Central memory CD8-positive, alpha-beta T cell (primary cell): ENCODE results near the gene SFMBT1.

ENCODE experiments used
- ATAC-seq: fragments of 150-1000 bp; cut with Tn5 transposase; replicated peaks from 2 replicates; pipeline ENCODE4 v1.10.0; 2022; ENCODE audit warnings: mild to moderate bottlenecking, moderate FRiP score, moderate number of reproducible peaks; ENCODE audit not compliant: poor library complexity, severe bottlenecking; ENCODE audit errors: extremely low read depth
- DNase-seq, 2 donors: peaks; one replicate each; pipeline ENCODE4 v3.0.0; 2021; ENCODE audit warnings: low spot score in 2 of 2
- H3K27ac Mint-ChIP-seq: one replicate; pipeline ENCODE4 v1.8.0; 2022; ENCODE audit warnings: low read depth, mild to moderate bottlenecking, moderate library complexity, mixed read lengths
- H3K27me3 Mint-ChIP-seq: one replicate; pipeline ENCODE4 v1.8.0; 2022; ENCODE audit warnings: mixed read lengths
- H3K36me3 Mint-ChIP-seq: one replicate; pipeline ENCODE4 v1.8.0; 2022; ENCODE audit warnings: mild to moderate bottlenecking, moderate library complexity, mixed read lengths; ENCODE audit not compliant: insufficient read depth
- H3K4me1 Mint-ChIP-seq: one replicate; pipeline ENCODE4 v1.8.0; 2022; ENCODE audit warnings: mixed read lengths
- H3K4me3 Mint-ChIP-seq: one replicate; pipeline ENCODE4 v1.8.0; 2022; ENCODE audit warnings: mild to moderate bottlenecking, moderate library complexity, mixed read lengths
- H3K9me3 Mint-ChIP-seq: one replicate; pipeline ENCODE4 v1.8.0; 2022; ENCODE audit warnings: mixed read lengths

Gene SFMBT1

GRCh38 chr3:52939600-52939999 lies 106.3 kb downstream of the SFMBT1 start:
- Mint-ChIP-seq H3K4me1 (peaks cover 4% of the 10 kb centered on the region), H3K9me3 (no peaks in the 10 kb centered on the region), H3K4me3 (no peak overlapping the region), H3K27ac (no peak overlapping the region), H3K36me3 (peaks cover 10% of the 10 kb centered on the region), H3K27me3 (no peaks in the 10 kb centered on the region)
- no peak for ATAC-seq
- no peak for DNase-seq

- Mint-ChIP-seq H3K36me3 (peaks cover 9% of the 10 kb centered on the region), H3K4me3 (no peak overlapping the region), H3K9me3 (no peaks in the 10 kb centered on the region), H3K4me1 (peaks cover 6% of the 10 kb centered on the region), H3K27ac (no peak overlapping the region), H3K27me3 (no peaks in the 10 kb centered on the region)
- ATAC-seq: peak; percentile 93
- DNase-seq: peak in 1 of 2 donors; percentile 14
These were observed 111.0 kb downstream of the SFMBT1 start for GRCh38 chr3:52934630-52935530.

GRCh38 chr3:52931889-52932288 lies 114.0 kb downstream of the SFMBT1 start:
- no peak for DNase-seq
- ATAC-seq: no peak
- Mint-ChIP-seq H3K27me3 (no peaks in the 10 kb centered on the region), H3K9me3 (no peaks in the 10 kb centered on the region), H3K36me3 (peaks cover 12% of the 10 kb centered on the region), H3K27ac (no peak overlapping the region), H3K4me1 (peaks cover 6% of the 10 kb centered on the region), H3K4me3 (no peak overlapping the region)

GRCh38 chr3:52931328-52931727 lies 114.5 kb downstream of the SFMBT1 start:
- Mint-ChIP-seq H3K27ac (no peak overlapping the region), H3K27me3 (no peaks in the 10 kb centered on the region), H3K4me3 (no peak overlapping the region), H3K4me1 (peaks cover 6% of the 10 kb centered on the region), H3K36me3 (peaks cover 12% of the 10 kb centered on the region), H3K9me3 (no peaks in the 10 kb centered on the region)
- ATAC-seq (no peak), DNase-seq (no peak)

GRCh38 chr3:52930748-52931147 lies 115.1 kb downstream of the SFMBT1 start:
- Mint-ChIP-seq H3K9me3 (no peaks in the 10 kb centered on the region), H3K27ac (no peak overlapping the region), H3K36me3 (peaks cover 12% of the 10 kb centered on the region), H3K27me3 (no peaks in the 10 kb centered on the region), H3K4me3 (no peak overlapping the region), H3K4me1 (peaks cover 6% of the 10 kb centered on the region)
- DNase-seq: no peak
- ATAC-seq: no peak

- peaks cover 15% of the 10 kb centered on the region for H3K36me3 Mint-ChIP-seq
- ATAC-seq: no peak
- H3K4me1 Mint-ChIP-seq: no peaks in the 10 kb centered on the region
- no peaks in the 10 kb centered on the region for H3K27me3 Mint-ChIP-seq
- no peak overlapping the region for H3K4me3 Mint-ChIP-seq
- DNase-seq: no peak
- H3K27ac Mint-ChIP-seq: no peak overlapping the region
- H3K9me3 Mint-ChIP-seq: no peaks in the 10 kb centered on the region
These were observed 119.3 kb downstream of the SFMBT1 start for GRCh38 chr3:52926554-52926953.

- no peak for DNase-seq
- Mint-ChIP-seq H3K4me1 (no peaks in the 10 kb centered on the region), H3K9me3 (no peaks in the 10 kb centered on the region), H3K36me3 (peaks cover 15% of the 10 kb centered on the region), H3K27me3 (no peaks in the 10 kb centered on the region), H3K4me3 (no peak overlapping the region), H3K27ac (peak overlapping the region; percentile 22)
- ATAC-seq: no peak
These were observed 120.2 kb downstream of the SFMBT1 start for GRCh38 chr3:52925405-52926313.

GRCh38 chr3:52923963-52924362 lies 121.9 kb downstream of the SFMBT1 start:
- no peak overlapping the region for H3K4me3 Mint-ChIP-seq
- H3K27me3 Mint-ChIP-seq: no peaks in the 10 kb centered on the region
- no peaks in the 10 kb centered on the region for H3K9me3 Mint-ChIP-seq
- peaks cover 19% of the 10 kb centered on the region for H3K36me3 Mint-ChIP-seq
- H3K27ac Mint-ChIP-seq: peak overlapping the region; percentile 54
- ATAC-seq (no peak), DNase-seq (no peak)
- no peaks in the 10 kb centered on the region for H3K4me1 Mint-ChIP-seq

GRCh38 chr3:52920841-52921240 lies 125.0 kb downstream of the SFMBT1 start:
- no peak for DNase-seq
- no peak for ATAC-seq
- no peak overlapping the region for H3K4me3 Mint-ChIP-seq
- no peaks in the 10 kb centered on the region for H3K27me3 Mint-ChIP-seq
- no peak overlapping the region for H3K27ac Mint-ChIP-seq
- H3K36me3 Mint-ChIP-seq: peaks cover 28% of the 10 kb centered on the region
- H3K4me1 Mint-ChIP-seq: no peaks in the 10 kb centered on the region
- H3K9me3 Mint-ChIP-seq: no peaks in the 10 kb centered on the region

- no peak for ATAC-seq
- H3K27ac Mint-ChIP-seq: no peak overlapping the region
- H3K9me3 Mint-ChIP-seq: no peaks in the 10 kb centered on the region
- H3K27me3 Mint-ChIP-seq: no peaks in the 10 kb centered on the region
- H3K4me1 Mint-ChIP-seq: no peaks in the 10 kb centered on the region
- H3K4me3 Mint-ChIP-seq: no peak overlapping the region
- no peak for DNase-seq
- peaks cover 30% of the 10 kb centered on the region for H3K36me3 Mint-ChIP-seq
These were observed 128.8 kb downstream of the SFMBT1 start for GRCh38 chr3:52917044-52917443.

- Mint-ChIP-seq H3K27ac (no peak overlapping the region), H3K27me3 (no peaks in the 10 kb centered on the region), H3K4me1 (no peaks in the 10 kb centered on the region), H3K9me3 (no peaks in the 10 kb centered on the region), H3K4me3 (no peak overlapping the region), H3K36me3 (peaks cover 28% of the 10 kb centered on the region)
- DNase-seq (no peak), ATAC-seq (no peak)
These were observed 130.6 kb downstream of the SFMBT1 start for GRCh38 chr3:52915294-52915693.

GRCh38 chr3:52912885-52913731 lies 132.8 kb downstream of the SFMBT1 start:
- H3K27me3 Mint-ChIP-seq: no peaks in the 10 kb centered on the region
- ATAC-seq (no peak), DNase-seq (no peak)
- peaks cover 17% of the 10 kb centered on the region for H3K36me3 Mint-ChIP-seq
- no peak overlapping the region for H3K4me3 Mint-ChIP-seq
- H3K9me3 Mint-ChIP-seq: no peaks in the 10 kb centered on the region
- H3K4me1 Mint-ChIP-seq: no peaks in the 10 kb centered on the region
- no peak overlapping the region for H3K27ac Mint-ChIP-seq
